ENCODE results near the gene MARCHF6. TPM values are rescaled to one million over a fixed set of nuclear protein-coding genes. Genes with fewer than 3 reads are reported as not detected.

MARCHF6 gene
- total and polyA plus RNA-seq, 9 of the 15 experiments (the other 6 are each of a cell fraction or from before 2014, with no cell fraction given), result 74.1 to 456 (median 116) TPM

DNA sequence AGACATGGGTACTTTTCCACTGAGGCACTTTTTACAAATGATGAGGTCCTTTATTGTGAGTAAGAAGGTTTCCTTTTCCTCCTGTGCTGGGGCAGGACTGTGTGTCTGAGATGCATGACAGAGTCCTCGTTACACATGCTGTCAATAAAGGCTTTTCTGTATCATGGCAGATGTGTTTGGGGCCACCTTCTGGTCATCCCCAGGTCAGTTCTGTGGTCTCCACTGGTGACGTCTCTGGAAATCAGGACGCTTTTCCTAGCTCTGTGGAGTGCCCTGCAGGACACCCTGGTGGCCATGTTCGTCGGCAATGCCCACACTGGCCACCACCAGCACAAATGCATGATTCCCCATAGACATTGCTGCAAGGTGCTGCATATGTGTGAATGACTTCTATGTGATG lies 48.6 kb upstream of the MARCHF6 start (continued):
- TF ChIP-seq, protein P1, sequence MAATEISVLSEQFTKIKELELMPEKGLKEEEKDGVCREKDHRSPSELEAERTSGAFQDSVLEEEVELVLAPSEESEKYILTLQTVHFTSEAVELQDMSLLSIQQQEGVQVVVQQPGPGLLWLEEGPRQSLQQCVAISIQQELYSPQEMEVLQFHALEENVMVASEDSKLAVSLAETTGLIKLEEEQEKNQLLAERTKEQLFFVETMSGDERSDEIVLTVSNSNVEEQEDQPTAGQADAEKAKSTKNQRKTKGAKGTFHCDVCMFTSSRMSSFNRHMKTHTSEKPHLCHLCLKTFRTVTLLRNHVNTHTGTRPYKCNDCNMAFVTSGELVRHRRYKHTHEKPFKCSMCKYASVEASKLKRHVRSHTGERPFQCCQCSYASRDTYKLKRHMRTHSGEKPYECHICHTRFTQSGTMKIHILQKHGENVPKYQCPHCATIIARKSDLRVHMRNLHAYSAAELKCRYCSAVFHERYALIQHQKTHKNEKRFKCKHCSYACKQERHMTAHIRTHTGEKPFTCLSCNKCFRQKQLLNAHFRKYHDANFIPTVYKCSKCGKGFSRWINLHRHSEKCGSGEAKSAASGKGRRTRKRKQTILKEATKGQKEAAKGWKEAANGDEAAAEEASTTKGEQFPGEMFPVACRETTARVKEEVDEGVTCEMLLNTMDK (IDR thresholded peaks at IDR 0.05; ENCODE audit: borderline replicate concordance, insufficient read depth, low read depth, low read length, poor library complexity, severe bottlenecking), result peak; percentile 77
- TF ChIP-seq ZNF232 (CRISPR knock-in tag; IDR thresholded peaks at IDR 0.05), result no peak
- no peak for TF ChIP-seq RHOXF2B (CRISPR knock-in tag; conservative IDR thresholded peaks at IDR 0.05)
- TF ChIP-seq, protein P2, sequence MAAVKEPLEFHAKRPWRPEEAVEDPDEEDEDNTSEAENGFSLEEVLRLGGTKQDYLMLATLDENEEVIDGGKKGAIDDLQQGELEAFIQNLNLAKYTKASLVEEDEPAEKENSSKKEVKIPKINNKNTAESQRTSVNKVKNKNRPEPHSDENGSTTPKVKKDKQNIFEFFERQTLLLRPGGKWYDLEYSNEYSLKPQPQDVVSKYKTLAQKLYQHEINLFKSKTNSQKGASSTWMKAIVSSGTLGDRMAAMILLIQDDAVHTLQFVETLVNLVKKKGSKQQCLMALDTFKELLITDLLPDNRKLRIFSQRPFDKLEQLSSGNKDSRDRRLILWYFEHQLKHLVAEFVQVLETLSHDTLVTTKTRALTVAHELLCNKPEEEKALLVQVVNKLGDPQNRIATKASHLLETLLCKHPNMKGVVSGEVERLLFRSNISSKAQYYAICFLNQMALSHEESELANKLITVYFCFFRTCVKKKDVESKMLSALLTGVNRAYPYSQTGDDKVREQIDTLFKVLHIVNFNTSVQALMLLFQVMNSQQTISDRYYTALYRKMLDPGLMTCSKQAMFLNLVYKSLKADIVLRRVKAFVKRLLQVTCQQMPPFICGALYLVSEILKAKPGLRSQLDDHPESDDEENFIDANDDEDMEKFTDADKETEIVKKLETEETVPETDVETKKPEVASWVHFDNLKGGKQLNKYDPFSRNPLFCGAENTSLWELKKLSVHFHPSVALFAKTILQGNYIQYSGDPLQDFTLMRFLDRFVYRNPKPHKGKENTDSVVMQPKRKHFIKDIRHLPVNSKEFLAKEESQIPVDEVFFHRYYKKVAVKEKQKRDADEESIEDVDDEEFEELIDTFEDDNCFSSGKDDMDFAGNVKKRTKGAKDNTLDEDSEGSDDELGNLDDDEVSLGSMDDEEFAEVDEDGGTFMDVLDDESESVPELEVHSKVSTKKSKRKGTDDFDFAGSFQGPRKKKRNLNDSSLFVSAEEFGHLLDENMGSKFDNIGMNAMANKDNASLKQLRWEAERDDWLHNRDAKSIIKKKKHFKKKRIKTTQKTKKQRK (IDR thresholded peaks at IDR 0.05; ENCODE audit: borderline replicate concordance, low read depth, low read length), result no peak
- TF ChIP-seq, protein P3, sequence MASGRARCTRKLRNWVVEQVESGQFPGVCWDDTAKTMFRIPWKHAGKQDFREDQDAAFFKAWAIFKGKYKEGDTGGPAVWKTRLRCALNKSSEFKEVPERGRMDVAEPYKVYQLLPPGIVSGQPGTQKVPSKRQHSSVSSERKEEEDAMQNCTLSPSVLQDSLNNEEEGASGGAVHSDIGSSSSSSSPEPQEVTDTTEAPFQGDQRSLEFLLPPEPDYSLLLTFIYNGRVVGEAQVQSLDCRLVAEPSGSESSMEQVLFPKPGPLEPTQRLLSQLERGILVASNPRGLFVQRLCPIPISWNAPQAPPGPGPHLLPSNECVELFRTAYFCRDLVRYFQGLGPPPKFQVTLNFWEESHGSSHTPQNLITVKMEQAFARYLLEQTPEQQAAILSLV (tag; IDR thresholded peaks at IDR 0.05), result no peak
- TF ChIP-seq, protein P4, sequence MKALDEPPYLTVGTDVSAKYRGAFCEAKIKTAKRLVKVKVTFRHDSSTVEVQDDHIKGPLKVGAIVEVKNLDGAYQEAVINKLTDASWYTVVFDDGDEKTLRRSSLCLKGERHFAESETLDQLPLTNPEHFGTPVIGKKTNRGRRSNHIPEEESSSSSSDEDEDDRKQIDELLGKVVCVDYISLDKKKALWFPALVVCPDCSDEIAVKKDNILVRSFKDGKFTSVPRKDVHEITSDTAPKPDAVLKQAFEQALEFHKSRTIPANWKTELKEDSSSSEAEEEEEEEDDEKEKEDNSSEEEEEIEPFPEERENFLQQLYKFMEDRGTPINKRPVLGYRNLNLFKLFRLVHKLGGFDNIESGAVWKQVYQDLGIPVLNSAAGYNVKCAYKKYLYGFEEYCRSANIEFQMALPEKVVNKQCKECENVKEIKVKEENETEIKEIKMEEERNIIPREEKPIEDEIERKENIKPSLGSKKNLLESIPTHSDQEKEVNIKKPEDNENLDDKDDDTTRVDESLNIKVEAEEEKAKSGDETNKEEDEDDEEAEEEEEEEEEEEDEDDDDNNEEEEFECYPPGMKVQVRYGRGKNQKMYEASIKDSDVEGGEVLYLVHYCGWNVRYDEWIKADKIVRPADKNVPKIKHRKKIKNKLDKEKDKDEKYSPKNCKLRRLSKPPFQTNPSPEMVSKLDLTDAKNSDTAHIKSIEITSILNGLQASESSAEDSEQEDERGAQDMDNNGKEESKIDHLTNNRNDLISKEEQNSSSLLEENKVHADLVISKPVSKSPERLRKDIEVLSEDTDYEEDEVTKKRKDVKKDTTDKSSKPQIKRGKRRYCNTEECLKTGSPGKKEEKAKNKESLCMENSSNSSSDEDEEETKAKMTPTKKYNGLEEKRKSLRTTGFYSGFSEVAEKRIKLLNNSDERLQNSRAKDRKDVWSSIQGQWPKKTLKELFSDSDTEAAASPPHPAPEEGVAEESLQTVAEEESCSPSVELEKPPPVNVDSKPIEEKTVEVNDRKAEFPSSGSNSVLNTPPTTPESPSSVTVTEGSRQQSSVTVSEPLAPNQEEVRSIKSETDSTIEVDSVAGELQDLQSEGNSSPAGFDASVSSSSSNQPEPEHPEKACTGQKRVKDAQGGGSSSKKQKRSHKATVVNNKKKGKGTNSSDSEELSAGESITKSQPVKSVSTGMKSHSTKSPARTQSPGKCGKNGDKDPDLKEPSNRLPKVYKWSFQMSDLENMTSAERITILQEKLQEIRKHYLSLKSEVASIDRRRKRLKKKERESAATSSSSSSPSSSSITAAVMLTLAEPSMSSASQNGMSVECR (CRISPR knock-in tag; IDR thresholded peaks at IDR 0.05), result peak; percentile 67
- no peak for TF ChIP-seq ZNF778 (CRISPR knock-in tag; IDR thresholded peaks at IDR 0.05)
- TF ChIP-seq COPS2 (conservative IDR thresholded peaks at IDR 0.05), result no peak
- TF ChIP-seq, protein P5, sequence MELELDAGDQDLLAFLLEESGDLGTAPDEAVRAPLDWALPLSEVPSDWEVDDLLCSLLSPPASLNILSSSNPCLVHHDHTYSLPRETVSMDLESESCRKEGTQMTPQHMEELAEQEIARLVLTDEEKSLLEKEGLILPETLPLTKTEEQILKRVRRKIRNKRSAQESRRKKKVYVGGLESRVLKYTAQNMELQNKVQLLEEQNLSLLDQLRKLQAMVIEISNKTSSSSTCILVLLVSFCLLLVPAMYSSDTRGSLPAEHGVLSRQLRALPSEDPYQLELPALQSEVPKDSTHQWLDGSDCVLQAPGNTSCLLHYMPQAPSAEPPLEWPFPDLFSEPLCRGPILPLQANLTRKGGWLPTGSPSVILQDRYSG (tag; conservative IDR thresholded peaks at IDR 0.05; ENCODE audit: low read depth), result peak; percentile 51; the same call in 1 of the 2 replicates
- no peak for TF ChIP-seq TBL1XR1 (IDR thresholded peaks at IDR 0.05; ENCODE audit: low read length in 2 of 2)
- no peak for TF ChIP-seq RFX7 (CRISPR knock-in tag; IDR thresholded peaks at IDR 0.05)
- TF ChIP-seq ILF3 (IDR thresholded peaks at IDR 0.05; ENCODE audit: borderline replicate concordance), result no peak
- no peak for TF ChIP-seq ZKSCAN1 (IDR thresholded peaks at IDR 0.05; ENCODE audit: low read depth, low read length)
- TF ChIP-seq MCM3 (IDR thresholded peaks at IDR 0.05), result no peak
- peak; percentile 75 to 88 for TF ChIP-seq RAD21 (CRISPR knock-in tag; conservative IDR thresholded peaks at IDR 0.05 in 1 of 2, IDR thresholded peaks at IDR 0.05 in 1 of 2)
